Ascending aorta (tissue), 2 donors: ENCODE measurements around the gene DDIT4. TPM values are rescaled to one million over a fixed set of nuclear protein-coding genes. Genes with fewer than 3 reads are reported as not detected.

Source experiments
- DNase-seq, 2 donors: peaks; one replicate each; pipeline ENCODE4 v3.0.0-alpha.2; 2019; ENCODE audit warnings: low spot score in 2 of 2
- H3K27ac ChIP-seq, 2 donors: fragments of 200-600 bp; sonication (generic); one replicate each; pipeline ENCODE4 v1.5.1; 2016 to 2017; ENCODE audit warnings: mild to moderate bottlenecking in 1 of 2
- H3K27me3 ChIP-seq: fragments of 200-600 bp; sonication (generic); one replicate; pipeline ENCODE4 v1.5.1; 2017
- H3K36me3 ChIP-seq, 2 donors: fragments of 200-600 bp; sonication (generic); one replicate each; pipeline ENCODE4 v1.5.1; 2016
- H3K4me1 ChIP-seq, 2 donors: fragments of 200-600 bp; sonication (generic); one replicate each; pipeline ENCODE4 v1.5.1; 2016 to 2017; ENCODE audit warnings: mild to moderate bottlenecking in 1 of 2
- H3K4me3 ChIP-seq, 2 donors: fragments of 200-600 bp; sonication (generic); one replicate each; pipeline ENCODE4 v1.5.1; 2016 to 2017; ENCODE audit warnings: mild to moderate bottlenecking in 1 of 2
- H3K9me3 ChIP-seq, 2 donors: fragments of 200-600 bp; sonication (generic); one replicate each; pipeline ENCODE4 v1.5.1; 2016
- intact Hi-C: fragments of 100-400 bp; cut with DNase I; formaldehyde crosslinking; loops from one replicate; pipeline ENCODE4 v1.15.1; 2023
- total RNA-seq: library from RNA; depleted of rRNA; stranded (reverse); fragments of >200 nt; gene quantifications from one replicate; pipeline ENCODE4 v1.1.0, GENCODE V29; 2016
- TF ChIP-seq, protein P1 (sequence below), 3 experiments: fragments of 200-600 bp in 2 of 3; fragments of 450-650 bp in 1 of 3; sonication (generic) in 2 of 3; IDR thresholded peaks; one replicate each; pipeline ENCODE4 v1.5.1; 2016 to 2019; ENCODE audit warnings: antibody characterized with exemption in 3 of 3, mild to moderate bottlenecking in 1 of 3, moderate library complexity in 1 of 3

Gene DDIT4
- total RNA-seq, 1 donor from 2014 or later = 394 TPM

DNA sequence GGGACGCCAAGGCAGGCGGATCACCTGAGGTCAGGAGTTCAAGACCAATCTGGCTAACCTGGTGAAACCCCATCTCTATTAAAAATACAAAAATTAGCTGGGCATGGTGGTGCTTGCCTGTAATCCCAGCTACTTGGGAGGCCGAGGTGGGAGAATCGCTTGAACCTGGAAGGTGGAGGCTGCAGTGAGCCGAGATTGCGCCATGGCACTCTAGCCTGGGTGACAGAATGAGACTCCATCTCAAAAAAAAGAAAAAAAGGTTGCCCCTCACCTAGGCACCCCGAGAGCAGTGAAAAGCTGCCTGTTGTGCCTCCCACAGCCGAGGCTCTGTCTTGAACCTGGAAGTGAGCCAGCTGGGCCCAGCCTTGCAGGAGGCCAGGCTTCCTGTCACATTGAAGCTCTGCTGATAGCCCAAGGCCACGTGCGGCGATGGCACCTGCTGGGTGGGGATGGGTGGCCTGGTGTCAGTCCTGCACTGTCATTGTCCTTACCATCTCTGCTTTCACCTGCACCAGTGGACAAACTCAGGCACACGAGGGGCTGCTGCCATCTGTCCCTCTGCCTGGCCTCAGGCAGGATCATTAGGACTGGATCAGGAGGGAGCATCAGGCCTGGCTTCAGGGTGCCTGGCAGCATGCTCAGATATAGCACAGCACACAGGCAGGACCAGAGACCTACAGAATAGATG is 43.2 kb downstream of the DDIT4 start:
- no peak for DNase-seq

GRCh38 chr10:72318418-72319262 is 44.9 kb downstream of the DDIT4 start:
- Histone ChIP-seq H3K9me3 (no peaks in the 10 kb centered on the region), H3K4me3 (peak overlapping the region; percentile 63 to 66), H3K27me3 (no peaks in the 10 kb centered on the region), H3K4me1 (peaks cover 21 to 44% of the 10 kb centered on the region in 2 donors), H3K27ac (peak overlapping the region; percentile 83 to 90), H3K36me3 (no peaks in the 10 kb centered on the region)
- TF ChIP-seq, protein P1, sequence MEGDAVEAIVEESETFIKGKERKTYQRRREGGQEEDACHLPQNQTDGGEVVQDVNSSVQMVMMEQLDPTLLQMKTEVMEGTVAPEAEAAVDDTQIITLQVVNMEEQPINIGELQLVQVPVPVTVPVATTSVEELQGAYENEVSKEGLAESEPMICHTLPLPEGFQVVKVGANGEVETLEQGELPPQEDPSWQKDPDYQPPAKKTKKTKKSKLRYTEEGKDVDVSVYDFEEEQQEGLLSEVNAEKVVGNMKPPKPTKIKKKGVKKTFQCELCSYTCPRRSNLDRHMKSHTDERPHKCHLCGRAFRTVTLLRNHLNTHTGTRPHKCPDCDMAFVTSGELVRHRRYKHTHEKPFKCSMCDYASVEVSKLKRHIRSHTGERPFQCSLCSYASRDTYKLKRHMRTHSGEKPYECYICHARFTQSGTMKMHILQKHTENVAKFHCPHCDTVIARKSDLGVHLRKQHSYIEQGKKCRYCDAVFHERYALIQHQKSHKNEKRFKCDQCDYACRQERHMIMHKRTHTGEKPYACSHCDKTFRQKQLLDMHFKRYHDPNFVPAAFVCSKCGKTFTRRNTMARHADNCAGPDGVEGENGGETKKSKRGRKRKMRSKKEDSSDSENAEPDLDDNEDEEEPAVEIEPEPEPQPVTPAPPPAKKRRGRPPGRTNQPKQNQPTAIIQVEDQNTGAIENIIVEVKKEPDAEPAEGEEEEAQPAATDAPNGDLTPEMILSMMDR (IDR thresholded peaks at IDR 0.05) = no peak
- no peak for DNase-seq
- intact Hi-C loops = loop anchor here (1.0 to 5.0 kb wide), 3 partner anchors 20 to 101 kb away; partner anchors contain the start of genes ANAPC16 and ASCC1

More for the DNA sequence above, 43.2 kb downstream of the DDIT4 start:
- Histone ChIP-seq H3K4me1 (peaks cover 21 to 44% of the 10 kb centered on the region in 2 donors), H3K27ac (peak overlapping the region; percentile 61 to 72), H3K9me3 (no peaks in the 10 kb centered on the region), H3K27me3 (no peaks in the 10 kb centered on the region), H3K36me3 (no peaks in the 10 kb centered on the region), H3K4me3 (no peak overlapping the region)
- TF ChIP-seq, protein P1 (IDR thresholded peaks at IDR 0.05) = no peak
- intact Hi-C loops = loop anchor here (5.0 kb wide), 2 partner anchors 40 to 100 kb away; partner anchors contain the start of genes ANAPC16 and ASCC1

- TF ChIP-seq, protein P1 (IDR thresholded peaks at IDR 0.05) = no peak
- H3K27ac ChIP-seq = peak overlapping the region; percentile 83 to 90
- intact Hi-C loops = loop anchor here (1.0 to 5.0 kb wide), 3 partner anchors 21 to 102 kb away; partner anchors contain the start of genes ANAPC16 and ASCC1
These were observed 45.9 kb downstream of the DDIT4 start for GRCh38 chr10:72319416-72320254.

DNA sequence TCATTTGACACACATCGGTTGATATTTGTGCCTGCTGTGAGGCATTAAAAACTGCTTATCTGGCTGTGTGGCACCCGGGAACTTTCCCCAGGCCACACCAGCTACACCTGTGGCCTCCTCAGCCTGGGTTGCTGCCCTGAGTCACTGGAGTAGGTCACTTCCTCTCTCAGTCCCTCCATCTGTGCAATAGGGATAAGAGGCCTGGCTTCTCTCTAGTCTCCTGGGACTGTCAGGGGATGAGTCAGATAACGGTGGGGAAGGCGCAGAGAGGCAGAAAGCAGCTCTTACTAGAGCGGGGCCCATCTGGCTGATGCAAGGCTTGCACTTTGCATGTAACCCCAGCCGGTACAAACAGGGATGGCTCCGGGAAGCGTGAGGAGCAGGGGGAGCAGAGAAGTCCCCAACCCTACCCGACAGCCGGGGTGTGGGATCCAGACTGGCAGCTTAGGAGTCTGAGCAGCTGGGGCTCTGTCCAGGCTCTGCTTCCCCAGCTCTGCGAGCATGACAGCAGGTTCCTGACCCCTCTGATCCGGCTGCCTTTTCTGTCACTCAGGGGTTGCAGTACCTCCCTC is 47.0 kb downstream of the DDIT4 start:
- H3K4me3 ChIP-seq = no peak overlapping the region
- intact Hi-C loops = no loop called here
- no peaks in the 10 kb centered on the region for H3K27me3 ChIP-seq
- H3K4me1 ChIP-seq = peaks cover 15 to 48% of the 10 kb centered on the region in 2 donors
- TF ChIP-seq, protein P1 (IDR thresholded peaks at IDR 0.05) = no peak
- no peaks in the 10 kb centered on the region for H3K36me3 ChIP-seq
- peak overlapping the region; percentile 83 to 90 for H3K27ac ChIP-seq
- DNase-seq = peak; percentile 68 to 92
- no peaks in the 10 kb centered on the region for H3K9me3 ChIP-seq

More at GRCh38 chr10:72319416-72320254, 45.9 kb downstream of the DDIT4 start:
- no peaks in the 10 kb centered on the region for H3K9me3 ChIP-seq
- H3K4me1 ChIP-seq = peaks cover 21 to 45% of the 10 kb centered on the region in 2 donors
- peak; percentile 63 to 95 for DNase-seq
- peak overlapping the region; percentile 63 to 66 for H3K4me3 ChIP-seq
- no peaks in the 10 kb centered on the region for H3K36me3 ChIP-seq
- H3K27me3 ChIP-seq = no peaks in the 10 kb centered on the region
